Gastroesophageal sphincter (tissue), 4 donors: ENCODE measurements around the gene CSMD2. TPM values are rescaled to one million over a fixed set of nuclear protein-coding genes. Genes with fewer than 3 reads are reported as not detected.

Source experiments
- ATAC-seq: fragments of 150-250 bp; one replicate; pipeline ENCODE4 v1.9.1; 2016; ENCODE audit warnings: mild to moderate bottlenecking, moderate library complexity
- H3K27ac ChIP-seq, 4 donors: fragments of 200-600 bp; sonication (generic) in 3 of 4; 1 replicate in 3 of 4; 2 replicates in 1 of 4; pipeline ENCODE4 v1.5.1; 2016 to 2019
- H3K27me3 ChIP-seq: fragments of 200-600 bp; sonication (generic); one replicate; pipeline ENCODE4 v1.5.1; 2019
- H3K36me3 ChIP-seq, 2 donors: fragments of 200-600 bp; sonication (generic); one replicate each; pipeline ENCODE4 v1.5.1; 2019; ENCODE audit warnings: control low read depth in 1 of 2
- H3K4me1 ChIP-seq, 3 donors: fragments of 200-600 bp; sonication (generic); 1 replicate in 2 of 3; 2 replicates in 1 of 3; pipeline ENCODE4 v1.5.1; 2016 to 2019; ENCODE audit warnings: control low read depth in 2 of 3
- H3K4me3 ChIP-seq, 2 donors: fragments of 200-600 bp; sonication (generic); one replicate each; pipeline ENCODE4 v1.5.1; 2019; ENCODE audit warnings: mild to moderate bottlenecking in 1 of 2, moderate library complexity in 1 of 2
- H3K9me3 ChIP-seq, 3 donors: fragments of 200-600 bp; sonication (generic); one replicate each; pipeline ENCODE4 v1.5.1; 2017 to 2019; ENCODE audit warnings: control low read depth in 2 of 3
- EP300 ChIP-seq: sonication (generic); formaldehyde crosslinking; IDR thresholded peaks from one replicate; pipeline ENCODE4 v1.6.1; 2017; ENCODE audit warnings: antibody characterized with exemption, mild to moderate bottlenecking
- POLR2A ChIP-seq, 2 donors: fragments of 450-650 bp; IDR thresholded peaks; one replicate each; pipeline ENCODE4 v1.6.1; 2017; ENCODE audit warnings: antibody characterized with exemption in 2 of 2, mild to moderate bottlenecking in 2 of 2, moderate library complexity in 1 of 2
- POLR2AphosphoS5 ChIP-seq: sonication (generic); formaldehyde crosslinking; IDR thresholded peaks from one replicate; pipeline ENCODE4 v1.6.1; 2017; ENCODE audit warnings: antibody characterized with exemption
- WGBS, 2 donors: methylation state at CpG; one replicate each; pipeline ENCODE4 v1.1.5; 2018; ENCODE audit warnings: low coverage in 1 of 2; 5-methylcytosine and 5-hydroxymethylcytosine counted together
- total RNA-seq, 4 donors: library from RNA; depleted of rRNA; stranded (reverse); fragments of >200 nt; gene quantifications; one replicate each; pipeline ENCODE4 v1.1.0, GENCODE V29; 2016
- TF ChIP-seq, protein P1 (sequence below), 4 experiments: fragments of 200-600 bp in 2 of 4; fragments of 450-650 bp in 2 of 4; sonication (generic) in 1 of 4; IDR thresholded peaks; one replicate each; pipeline ENCODE4 v1.5.1; 2017 to 2019; ENCODE audit warnings: antibody characterized with exemption in 4 of 4, mild to moderate bottlenecking in 2 of 4, moderate library complexity in 2 of 4

The CSMD2 gene
- total RNA-seq, 4 donors from 2014 or later: 0.22 to 2.5 (median 0.37) TPM

DNA sequence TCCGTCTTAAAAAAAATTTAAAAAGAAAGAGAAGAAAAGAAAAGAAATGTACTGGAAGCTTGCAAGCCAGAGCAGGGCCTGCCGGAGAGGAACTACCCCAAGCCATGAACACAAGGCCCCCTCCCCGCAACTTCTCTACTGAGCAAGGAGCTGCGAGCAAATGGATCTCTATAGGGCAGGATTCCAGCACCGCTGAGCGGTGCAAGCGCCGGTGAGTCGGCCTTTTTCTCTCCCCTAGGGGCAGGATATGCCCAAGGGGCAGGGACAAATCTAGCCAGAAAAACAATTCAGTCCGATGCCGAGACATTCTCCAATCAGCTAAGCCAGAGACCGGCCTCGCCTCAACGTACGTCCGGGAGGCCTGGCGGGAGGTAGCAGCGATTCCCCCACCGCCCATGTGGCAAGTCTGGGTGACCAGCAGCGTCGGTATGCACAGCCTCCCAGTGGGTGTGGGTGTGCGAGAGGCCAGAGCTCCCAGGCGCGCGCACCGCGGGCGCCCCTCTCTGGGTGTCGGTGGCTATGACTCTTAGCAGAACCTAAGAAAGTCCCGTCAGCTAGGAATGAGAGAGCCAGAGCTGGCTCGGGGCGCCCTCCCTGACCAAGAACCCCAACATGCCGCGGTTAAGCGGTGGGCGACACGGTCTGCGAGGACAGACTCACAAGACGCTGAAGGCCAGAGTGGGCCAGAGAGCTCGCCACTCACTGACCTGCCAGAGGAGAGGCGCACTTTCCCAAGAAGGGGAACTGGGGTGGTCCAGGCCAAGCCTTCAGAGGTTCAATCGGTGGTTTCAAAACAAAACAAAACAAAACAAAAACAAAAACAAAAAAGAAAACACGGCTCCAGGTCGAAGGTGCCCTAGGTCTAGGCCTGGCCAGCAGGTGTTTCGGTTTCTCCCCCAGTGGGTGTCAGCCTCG lies 1.9 kb downstream of the CSMD2 start:
- Histone ChIP-seq H3K27ac (no peak overlapping the region), H3K27me3 (peaks cover 94% of the 10 kb centered on the region), H3K4me1 (peaks cover 3 to 49% (median 32%) of the 10 kb centered on the region in 3 donors)

DNA sequence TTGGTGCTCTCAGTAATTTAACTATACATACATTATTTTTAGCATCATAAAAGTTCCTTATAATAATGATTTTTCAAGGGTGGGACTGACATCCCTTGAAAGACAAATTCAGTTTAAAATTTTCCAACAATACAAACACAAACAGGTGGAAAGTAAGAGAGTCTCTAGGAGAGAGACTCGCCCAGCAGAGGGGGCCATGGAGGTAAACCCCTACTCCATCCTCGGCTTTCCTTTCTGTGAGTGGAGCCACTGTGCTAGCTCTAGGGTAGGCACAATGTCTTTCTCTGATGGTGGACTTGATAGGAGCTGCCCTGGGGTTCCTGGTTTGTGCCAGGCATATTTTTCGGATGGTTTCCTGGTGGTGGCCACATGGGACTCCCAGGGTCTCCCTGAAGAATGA lies 8.3 kb downstream of the CSMD2 start:
- no peak for ATAC-seq
- 62% methylated on average over 3 of the region's 3 CpGs; no CpG with 5 or more reads in 1 of the 2 donors for WGBS, 2 donors
- no peak overlapping the region for H3K27ac ChIP-seq
- H3K36me3 ChIP-seq: no peaks in the 10 kb centered on the region
- no peaks in the 10 kb centered on the region for H3K4me1 ChIP-seq
- TF ChIP-seq POLR2A (IDR thresholded peaks at IDR 0.05) (no peak), EP300 (no peak), POLR2AphosphoS5 (no peak)
- TF ChIP-seq, protein P1, sequence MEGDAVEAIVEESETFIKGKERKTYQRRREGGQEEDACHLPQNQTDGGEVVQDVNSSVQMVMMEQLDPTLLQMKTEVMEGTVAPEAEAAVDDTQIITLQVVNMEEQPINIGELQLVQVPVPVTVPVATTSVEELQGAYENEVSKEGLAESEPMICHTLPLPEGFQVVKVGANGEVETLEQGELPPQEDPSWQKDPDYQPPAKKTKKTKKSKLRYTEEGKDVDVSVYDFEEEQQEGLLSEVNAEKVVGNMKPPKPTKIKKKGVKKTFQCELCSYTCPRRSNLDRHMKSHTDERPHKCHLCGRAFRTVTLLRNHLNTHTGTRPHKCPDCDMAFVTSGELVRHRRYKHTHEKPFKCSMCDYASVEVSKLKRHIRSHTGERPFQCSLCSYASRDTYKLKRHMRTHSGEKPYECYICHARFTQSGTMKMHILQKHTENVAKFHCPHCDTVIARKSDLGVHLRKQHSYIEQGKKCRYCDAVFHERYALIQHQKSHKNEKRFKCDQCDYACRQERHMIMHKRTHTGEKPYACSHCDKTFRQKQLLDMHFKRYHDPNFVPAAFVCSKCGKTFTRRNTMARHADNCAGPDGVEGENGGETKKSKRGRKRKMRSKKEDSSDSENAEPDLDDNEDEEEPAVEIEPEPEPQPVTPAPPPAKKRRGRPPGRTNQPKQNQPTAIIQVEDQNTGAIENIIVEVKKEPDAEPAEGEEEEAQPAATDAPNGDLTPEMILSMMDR (IDR thresholded peaks at IDR 0.05): no peak
- H3K9me3 ChIP-seq: no peaks in the 10 kb centered on the region
- no peak overlapping the region for H3K4me3 ChIP-seq
- H3K27me3 ChIP-seq: peaks cover 59% of the 10 kb centered on the region

More for the DNA sequence above, 1.9 kb downstream of the CSMD2 start:
- Histone ChIP-seq H3K9me3 (no peaks in the 10 kb centered on the region), H3K4me3 (peak overlapping the region; percentile 4 to 54), H3K36me3 (no peaks in the 10 kb centered on the region)
- 0 to 3% methylated on average over 6 to 14 of the region's 46 CpGs for WGBS, 2 donors
- TF ChIP-seq EP300: no peak
- TF ChIP-seq, protein P1 (IDR thresholded peaks at IDR 0.05): peak in 3 of 4 experiments; percentile 37 to 66 (median 58)
- TF ChIP-seq POLR2AphosphoS5: no peak
- no peak for TF ChIP-seq POLR2A (IDR thresholded peaks at IDR 0.05)
- ATAC-seq: peak; percentile 78

DNA sequence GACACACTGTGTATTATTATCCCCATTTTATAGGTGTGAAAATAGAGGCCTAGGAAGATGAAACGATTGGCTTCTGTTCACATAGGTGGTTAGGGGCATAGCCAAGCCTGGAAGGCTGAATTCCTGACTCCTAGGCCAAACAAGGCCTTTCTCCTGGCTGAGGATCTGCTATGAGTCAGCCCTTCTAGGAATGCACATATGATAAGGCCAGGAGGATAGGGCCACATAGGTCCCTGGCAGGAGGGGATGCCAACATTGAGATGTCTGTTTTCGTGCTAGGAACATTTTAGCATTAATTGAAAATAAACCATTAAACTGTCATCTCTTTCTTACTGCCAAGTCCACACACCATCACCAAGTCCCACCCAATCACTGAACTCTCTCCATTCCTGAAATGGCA lies 9.2 kb downstream of the CSMD2 start:
- H3K36me3 ChIP-seq: no peaks in the 10 kb centered on the region
- TF ChIP-seq EP300 (no peak), POLR2A (IDR thresholded peaks at IDR 0.05) (no peak), POLR2AphosphoS5 (no peak)
- TF ChIP-seq, protein P1 (IDR thresholded peaks at IDR 0.05): no peak
- H3K4me1 ChIP-seq: no peaks in the 10 kb centered on the region
- no peak overlapping the region for H3K4me3 ChIP-seq
- no peak overlapping the region for H3K27ac ChIP-seq
- WGBS, 2 donors: 49 to 58% methylated on average over 2 of the region's 2 CpGs
- peaks cover 51% of the 10 kb centered on the region for H3K27me3 ChIP-seq
- no peaks in the 10 kb centered on the region for H3K9me3 ChIP-seq
- ATAC-seq: no peak

DNA sequence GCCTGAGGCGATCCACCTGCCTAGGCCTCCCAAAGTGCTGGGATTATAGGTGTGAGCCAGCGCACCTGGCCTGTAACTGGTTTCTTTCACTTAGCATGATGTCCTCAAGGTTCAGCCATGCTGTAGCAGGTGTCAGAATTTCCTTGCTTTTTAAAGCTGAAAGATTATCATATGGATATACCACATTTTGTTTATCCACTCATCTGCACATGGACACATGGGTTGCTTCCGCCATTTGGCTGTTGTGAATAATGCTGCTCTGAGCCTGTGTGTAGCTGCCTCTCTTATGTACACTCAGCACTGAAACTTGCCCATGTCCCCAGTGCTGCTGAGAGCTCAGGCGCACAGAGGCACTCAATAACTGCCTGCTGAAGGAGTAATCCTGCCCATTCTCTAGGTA lies 11.8 kb downstream of the CSMD2 start:
- no peaks in the 10 kb centered on the region for H3K9me3 ChIP-seq
- peaks cover 32% of the 10 kb centered on the region for H3K27me3 ChIP-seq
- H3K27ac ChIP-seq: no peak overlapping the region
- no peaks in the 10 kb centered on the region for H3K4me1 ChIP-seq
- H3K4me3 ChIP-seq: no peak overlapping the region
- 74 to 90% methylated on average over 2 to 3 of the region's 4 CpGs for WGBS, 2 donors
- ATAC-seq: no peak
- no peaks in the 10 kb centered on the region for H3K36me3 ChIP-seq
- TF ChIP-seq, protein P1 (IDR thresholded peaks at IDR 0.05): no peak
- TF ChIP-seq POLR2A (IDR thresholded peaks at IDR 0.05): no peak
- no peak for TF ChIP-seq EP300
- no peak for TF ChIP-seq POLR2AphosphoS5

DNA sequence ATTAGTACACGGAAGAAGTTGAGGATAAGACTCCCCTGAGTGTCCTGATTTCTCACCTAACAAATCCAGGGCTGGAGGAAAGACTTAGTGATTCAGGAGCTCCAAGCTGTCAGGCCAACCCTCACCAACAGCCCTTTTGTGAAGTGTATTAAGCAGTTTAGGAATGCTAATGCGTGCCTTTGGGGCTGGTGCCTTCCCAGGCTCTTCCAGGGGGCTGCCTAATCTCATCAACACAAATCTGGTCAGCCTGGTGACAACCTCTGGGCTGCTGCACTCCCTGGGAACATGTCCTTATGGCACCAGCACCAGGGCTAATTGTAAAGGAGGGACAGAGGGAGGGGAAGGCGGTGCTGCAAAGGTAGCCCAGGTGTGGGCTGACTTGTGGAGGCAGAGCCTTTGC lies 15.5 kb downstream of the CSMD2 start:
- TF ChIP-seq POLR2AphosphoS5: no peak
- no peak for TF ChIP-seq EP300
- TF ChIP-seq, protein P1 (IDR thresholded peaks at IDR 0.05): no peak
- TF ChIP-seq POLR2A (IDR thresholded peaks at IDR 0.05): no peak
- Histone ChIP-seq H3K9me3 (no peaks in the 10 kb centered on the region), H3K4me1 (no peaks in the 10 kb centered on the region), H3K27ac (no peak overlapping the region), H3K4me3 (no peak overlapping the region), H3K27me3 (peaks cover 23% of the 10 kb centered on the region), H3K36me3 (no peaks in the 10 kb centered on the region)
- no peak for ATAC-seq
- 0 to 50% methylated on average over 1 to 2 of the region's 3 CpGs for WGBS, 2 donors
